Stimulated activated CD8-positive, alpha-beta memory T cell treated with anti-CD3 and anti-CD28 coated beads, Interleukin-15, amount 100 ng/mL, for 24 hours (primary cell): ENCODE results near the gene IRF8.

Experiments used
- DNase-seq: peaks from one replicate; pipeline ENCODE4 v3.0.0-alpha.2; 2020; ENCODE audit warnings: low read depth

IRF8 gene

DNA sequence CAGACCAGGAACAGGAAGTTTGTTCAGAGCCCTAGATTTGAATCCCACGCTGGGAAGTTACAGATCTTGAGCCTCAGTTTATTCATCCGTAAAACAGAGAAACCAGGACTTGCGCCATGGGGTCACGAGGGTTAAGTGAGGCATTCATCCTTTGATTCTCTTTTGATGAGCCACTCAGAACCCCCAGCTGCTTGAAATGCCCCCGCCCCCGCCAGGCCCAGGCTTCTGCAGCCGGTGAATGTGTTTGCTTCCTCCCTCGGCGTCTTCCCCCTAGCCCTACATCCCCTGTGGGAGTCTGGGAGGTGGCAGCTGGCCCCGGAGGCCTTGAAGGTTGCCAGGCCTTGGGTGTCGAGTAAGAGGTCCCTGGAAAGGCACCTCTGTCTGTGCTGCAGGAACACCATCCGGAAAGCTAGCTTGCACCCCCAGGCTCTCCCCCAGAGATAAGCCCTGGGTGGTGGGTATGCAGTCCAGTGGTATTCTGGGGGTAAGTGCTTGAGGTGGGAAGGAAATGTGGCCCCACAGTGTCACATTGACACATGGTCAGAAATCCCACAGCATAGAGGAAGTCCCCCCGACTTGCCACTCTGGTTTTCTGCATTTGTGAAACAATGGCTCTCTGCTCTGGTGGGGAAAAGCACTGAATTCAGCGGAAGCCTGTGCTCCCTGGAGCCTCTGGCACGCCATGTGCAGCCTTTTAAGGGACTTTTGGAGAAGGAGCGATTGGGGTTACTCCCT, 14.9 kb downstream of the IRF8 start:
- no peak for DNase-seq

DNA sequence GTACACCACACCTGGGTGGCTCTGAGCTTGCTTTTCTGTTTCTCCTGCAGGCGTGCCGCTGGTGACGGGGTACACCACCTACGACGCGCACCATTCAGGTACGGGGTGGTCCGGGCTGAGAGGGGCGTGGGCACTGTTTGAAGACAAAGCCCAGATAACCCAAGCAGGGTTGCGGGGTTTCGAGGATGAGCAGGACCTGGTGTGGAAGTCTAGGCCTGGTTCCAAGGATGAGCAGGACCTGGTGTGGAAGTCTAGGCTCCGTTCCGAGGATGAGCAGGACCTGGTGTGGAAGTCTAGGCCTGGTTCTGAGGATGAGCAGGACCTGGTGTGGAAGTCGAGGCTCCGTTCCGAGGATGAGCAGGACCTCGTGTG, 15.4 kb downstream of the IRF8 start:
- no peak for DNase-seq

DNA sequence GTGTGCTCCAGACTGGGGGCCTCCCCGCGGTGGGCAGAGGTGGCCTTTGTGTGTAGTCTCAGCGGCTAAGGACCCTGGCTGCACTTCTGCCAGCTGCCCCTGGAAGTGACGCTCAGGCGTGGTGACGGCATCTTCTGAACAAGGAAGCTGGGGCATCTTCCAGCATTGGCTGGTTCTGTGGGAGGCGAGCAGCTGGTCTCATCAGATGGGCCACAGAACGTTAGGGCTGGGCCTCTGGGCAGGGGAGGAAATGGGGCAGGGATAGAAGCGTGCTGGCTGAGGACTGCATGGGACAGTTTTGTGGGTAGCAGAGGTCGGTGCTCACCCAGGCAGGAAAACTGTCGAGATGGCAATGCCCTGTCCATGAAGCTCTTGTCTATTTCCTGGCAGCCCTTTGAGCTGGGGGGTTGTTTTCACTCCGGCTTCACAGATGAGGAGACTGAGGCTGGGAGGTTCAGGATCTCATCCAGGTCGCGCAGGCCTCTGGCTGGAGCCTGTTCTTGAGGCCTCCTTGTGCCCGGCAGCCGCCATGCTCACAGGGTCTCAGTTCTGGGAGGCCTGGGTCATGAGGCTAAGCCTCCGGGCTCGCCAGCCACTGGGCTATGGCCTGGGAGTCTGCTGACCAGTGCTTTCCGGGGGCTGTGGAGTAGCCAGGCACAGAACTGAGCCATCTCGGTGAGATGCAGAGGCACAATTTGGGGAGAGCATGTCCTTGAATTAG, 16.3 kb downstream of the IRF8 start:
- DNase-seq = no peak

DNA sequence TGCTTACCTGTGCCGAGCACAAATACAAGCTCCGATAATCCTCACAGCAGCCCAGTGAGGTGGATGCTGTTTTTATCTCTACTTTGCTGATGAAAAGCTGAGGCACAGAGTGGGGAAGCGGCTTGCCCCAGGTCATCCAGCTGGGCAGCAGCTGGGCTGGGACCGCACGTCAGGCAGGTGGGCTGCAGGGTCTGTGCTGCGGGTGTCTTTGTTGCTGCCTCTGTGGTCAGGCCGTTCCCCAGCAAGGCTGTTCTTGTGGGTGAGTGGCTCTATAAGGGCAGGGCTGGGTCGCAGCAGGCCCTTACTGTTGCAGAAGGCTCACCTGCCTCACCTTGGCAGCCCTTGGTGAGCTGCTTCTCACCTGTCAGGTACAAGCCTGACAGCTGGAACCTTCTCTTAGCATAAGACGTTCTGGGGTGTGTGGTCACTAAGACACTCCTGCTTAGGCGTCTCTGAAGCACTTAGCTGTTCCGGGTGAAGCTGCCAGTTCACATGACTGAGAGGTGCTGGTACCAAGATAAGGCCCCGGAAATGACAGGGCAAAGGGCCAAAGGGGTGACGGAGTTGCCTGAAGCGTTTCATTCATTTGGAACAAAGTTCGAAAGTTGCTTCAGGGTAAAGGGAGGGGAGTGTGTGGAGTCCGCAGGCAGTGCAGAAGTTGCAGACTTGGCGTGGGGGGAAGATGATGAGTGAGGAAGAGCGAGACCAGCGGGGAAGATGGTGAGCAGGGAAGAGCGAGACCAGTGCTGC, 17.4 kb downstream of the IRF8 start:
- no peak for DNase-seq

DNA sequence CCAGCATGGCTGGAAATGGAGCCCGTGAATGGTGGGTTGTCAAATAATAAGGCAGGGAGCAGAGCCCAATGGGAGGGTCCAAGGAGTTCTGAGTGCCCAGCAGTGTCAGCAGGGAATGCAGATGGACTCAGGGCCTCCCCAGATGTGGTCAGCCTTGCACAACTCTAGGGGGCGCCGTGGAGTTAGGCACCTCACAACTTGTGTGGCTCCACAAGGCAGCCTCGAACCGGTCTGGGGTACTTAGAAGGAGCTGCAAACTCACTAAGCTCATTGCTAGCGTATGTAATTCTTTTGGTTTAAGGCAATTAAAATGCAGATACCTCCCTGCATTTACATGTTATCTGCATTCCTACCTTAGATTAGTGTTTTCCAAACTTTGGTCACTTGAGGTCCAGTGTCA, 18.1 kb downstream of the IRF8 start:
- DNase-seq = no peak

DNA sequence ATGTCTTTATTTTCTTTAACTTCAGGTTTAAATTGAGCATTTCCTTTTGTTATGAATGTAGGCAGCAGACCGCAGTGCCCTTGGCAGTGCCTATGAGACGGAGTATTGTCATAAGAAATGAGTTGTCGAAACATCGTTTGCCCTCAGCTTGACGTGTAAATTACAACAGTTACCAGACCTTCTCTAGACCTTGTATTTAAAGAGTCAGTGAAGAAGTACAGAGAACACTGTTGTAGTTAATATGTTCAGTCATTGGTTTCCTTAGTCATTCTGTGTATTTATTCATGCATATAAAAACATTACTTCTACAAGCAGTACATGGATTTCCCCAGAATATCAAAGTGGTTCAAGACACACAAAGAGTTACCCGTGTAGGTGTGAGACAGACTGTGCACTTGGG, 19.0 kb downstream of the IRF8 start:
- DNase-seq = no peak

DNA sequence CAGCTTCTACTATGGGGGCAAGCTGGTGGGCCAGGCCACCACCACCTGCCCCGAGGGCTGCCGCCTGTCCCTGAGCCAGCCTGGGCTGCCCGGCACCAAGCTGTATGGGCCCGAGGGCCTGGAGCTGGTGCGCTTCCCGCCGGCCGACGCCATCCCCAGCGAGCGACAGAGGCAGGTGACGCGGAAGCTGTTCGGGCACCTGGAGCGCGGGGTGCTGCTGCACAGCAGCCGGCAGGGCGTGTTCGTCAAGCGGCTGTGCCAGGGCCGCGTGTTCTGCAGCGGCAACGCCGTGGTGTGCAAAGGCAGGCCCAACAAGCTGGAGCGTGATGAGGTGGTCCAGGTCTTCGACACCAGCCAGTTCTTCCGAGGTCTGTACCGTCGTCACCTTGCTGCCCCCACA, 19.5 kb downstream of the IRF8 start:
- no peak for DNase-seq

DNA sequence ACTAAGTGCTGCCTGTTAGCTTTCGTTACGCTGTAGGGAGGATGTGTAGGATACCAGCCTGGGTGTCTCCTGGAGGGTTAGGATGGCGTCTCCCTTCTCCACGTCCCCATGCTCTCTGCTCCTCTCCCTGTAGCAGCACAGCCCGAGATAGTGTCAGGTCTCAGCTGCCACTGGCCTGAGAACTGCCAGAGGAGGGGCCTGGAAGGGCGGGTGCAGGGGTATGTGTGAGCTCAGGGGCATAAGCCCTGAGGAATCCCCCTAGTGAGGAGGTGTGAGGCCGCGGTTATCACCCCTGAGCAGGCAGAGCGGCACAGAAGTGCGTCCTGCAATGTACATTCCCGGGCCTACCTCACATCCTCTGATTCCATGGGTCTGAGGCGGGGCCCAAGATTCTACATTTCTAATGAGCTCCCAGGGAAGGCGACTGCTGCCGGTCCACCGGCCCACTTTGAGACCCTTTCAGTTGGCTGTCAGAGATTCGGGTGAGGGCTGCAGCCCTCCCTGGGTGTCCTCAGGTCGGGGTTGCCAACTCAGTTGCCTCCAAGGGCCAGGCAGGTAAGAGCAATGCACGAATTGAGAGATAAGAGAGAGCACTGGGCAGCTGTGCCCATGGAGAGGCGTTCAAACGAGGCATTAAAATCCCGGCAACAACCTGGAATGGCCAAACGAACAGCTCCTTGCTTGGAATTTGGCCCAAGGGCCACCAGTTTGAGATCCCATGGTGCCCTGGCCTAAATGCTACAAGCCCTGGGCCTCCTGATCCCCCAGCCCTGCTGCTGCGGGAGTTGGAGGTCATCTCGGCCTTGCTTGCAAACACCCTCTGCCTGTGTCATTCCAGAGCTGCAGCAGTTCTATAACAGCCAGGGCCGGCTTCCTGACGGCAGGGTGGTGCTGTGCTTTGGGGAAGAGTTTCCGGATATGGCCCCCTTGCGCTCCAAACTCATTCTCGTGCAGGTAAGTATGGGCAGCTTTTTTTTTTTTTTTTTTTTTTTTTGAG, 20.6 kb downstream of the IRF8 start:
- no peak for DNase-seq

DNA sequence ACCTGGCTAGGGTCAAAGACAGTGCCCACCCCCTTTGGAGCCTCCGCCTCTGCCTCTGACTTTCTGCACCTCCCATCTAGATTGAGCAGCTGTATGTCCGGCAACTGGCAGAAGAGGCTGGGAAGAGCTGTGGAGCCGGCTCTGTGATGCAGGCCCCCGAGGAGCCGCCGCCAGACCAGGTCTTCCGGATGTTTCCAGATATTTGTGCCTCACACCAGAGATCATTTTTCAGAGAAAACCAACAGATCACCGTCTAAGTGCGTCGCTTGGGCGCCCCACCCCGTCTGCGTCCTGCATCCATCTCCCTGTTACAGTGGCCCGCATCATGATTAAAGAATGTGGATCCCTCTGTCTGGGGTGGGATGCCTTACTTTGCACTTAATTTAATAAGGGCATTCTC, 22.1 kb downstream of the IRF8 start:
- no peak for DNase-seq

DNA sequence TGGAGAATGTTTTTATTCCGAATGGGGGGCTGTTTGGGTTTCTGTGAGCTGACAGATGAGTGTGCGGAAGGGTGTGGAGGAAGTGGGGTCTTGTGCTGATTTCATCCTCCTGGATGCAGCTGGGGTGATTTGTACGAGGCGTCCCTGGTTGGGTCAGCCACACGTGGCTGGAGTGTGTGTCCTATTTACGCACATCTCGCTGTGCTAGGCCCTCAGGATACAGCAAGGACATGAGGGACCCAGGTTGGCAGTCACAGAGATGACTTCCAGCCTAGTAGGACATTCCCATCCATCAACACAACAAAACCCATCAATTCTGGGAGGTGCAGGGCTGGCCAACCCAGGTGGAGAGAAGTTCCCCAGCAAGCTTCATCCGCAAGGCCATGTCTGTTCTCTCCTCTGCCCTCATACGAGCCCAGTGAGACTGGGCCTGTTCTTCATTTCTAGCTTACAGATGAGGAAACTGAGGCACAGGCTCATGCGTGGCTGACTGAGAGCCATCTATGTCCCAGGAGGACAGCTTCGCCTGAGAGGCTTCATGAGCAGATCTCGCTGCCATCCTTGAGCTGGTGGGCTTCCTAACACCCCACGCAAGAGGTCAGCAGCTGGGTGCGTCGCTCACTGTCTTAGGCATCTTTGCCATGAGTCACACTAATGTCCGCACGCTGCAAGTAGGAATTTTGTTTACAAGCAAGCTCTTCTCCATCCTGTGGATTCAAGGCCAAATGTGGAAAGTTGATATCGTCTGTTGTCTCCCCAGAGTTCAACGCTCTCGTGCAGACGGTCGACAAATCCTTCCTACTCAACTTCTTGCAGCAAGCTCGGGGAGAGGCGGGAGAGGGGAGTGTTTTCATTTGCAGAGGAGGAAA, 24.4 kb downstream of the IRF8 start:
- DNase-seq = no peak

DNA sequence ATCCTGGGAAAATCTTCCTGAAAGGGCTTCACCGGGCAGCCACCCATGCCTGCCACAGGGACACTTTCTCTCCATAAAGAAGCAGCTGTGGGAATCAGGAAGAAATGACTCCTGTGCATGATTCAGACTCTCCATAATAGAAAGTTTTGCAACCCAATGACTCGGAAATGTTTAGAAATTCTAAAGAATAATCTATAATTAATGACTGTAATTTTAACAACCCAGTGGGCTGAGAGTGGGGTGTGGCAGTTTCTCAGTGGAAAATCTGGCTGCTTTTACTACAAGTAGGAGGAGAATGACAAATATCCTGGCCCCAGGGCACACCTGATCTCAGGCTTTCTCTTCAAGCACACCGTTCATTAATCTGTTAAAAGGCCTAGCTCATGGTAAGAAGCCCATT, 25.7 kb downstream of the IRF8 start:
- DNase-seq = no peak

DNA sequence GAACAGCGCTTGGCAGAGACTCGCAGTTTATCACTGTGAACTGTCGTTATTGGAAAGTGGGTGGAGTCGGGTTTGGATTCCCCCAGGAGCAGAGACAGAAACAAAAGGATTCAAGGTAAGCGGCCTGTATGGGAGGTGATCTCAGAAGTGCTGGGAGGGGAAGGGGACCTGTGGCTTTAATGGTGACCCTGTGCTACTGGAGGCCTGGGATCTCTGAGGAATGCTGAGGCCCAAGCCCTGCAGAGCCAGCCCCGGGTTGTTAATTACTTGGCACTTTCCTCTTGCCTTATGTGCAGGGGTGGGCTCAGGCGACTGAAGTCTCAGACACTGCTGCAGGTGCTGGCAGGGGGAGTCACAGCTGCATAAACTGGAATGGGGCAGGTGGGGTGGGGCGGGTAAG, 27.4 kb downstream of the IRF8 start:
- DNase-seq = no peak

DNA sequence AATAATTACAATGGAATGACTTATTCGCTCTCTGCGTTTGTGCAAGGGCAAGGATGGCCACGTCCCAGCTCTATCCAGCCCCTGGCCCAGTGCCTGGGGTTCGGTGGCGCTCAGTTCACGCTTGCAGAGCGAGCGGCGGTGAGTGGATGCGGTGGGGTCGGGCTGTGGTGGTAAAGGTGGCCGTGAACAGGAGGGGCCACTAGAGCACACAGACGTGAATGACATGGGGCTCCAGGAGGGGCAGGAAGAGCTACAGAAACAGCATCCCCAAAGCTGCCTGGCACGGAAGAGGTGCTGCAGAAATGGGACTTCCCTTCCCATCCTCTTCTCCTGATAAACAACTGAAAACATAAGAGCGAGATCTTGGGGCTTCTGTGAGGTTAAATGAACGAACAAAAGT, 28.4 kb downstream of the IRF8 start:
- no peak for DNase-seq

DNA sequence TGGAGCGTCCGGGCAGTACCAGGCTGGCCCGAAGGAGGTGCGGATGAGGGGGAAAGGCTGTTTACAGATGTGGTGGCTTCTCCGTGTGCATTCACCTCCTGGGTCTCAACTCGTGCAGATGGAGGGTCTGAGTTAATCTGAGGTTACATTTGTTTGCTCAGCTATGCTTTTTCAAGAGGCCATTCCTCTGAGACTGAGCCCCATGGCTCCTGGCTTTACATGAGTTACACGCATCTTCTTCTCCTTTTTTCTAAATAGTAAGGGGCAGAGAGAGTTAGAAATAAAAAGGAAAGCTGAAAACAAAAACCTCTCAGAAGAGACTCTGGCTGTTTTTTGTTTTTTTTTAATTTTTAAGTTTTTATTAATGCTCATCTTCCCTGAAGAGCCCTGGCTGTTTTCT, 29.0 kb downstream of the IRF8 start:
- no peak for DNase-seq

DNA sequence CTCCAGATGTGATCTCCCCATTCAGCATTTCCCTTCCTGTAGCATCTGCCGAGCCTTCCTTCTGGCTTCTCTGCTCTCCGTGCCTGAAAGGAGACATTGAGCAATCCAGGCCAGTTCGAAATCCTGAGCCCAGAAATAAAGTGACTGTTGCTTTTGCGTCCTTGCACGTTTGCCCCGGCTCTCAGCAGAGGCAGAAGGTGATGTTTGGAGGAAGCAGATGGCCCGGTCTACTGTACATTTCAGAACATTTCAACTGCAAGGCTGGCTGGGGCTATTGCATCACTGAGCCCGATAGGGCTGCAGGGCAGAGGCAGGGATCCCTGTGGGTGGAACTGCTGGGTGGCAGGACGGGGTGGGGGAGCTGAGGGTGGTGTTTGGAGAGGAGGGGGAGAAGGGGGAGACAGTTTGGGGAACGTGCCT, 29.4 kb downstream of the IRF8 start:
- no peak for DNase-seq

DNA sequence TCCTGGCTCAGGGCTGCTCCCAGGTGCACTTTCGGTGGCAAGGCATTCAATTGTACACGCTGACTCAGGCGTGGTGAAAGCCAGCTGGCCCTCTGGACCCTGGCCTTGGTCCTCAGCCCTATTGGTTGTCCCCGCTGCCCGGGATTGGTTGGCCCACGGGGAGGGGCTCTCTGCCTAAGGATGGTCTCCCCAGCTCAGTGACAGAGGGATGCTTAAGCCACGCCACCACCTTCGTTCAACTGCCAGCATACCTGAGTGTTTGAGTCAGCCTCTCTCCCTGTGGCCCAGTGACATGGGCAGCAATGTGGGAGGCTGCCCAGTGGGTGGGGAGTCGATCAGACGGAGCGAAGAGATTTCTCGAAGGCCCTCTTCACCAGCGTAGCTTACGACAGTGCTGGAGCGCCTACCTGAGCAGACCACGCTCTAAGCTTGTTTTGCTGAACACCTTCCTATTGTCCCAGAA, 30.3 kb downstream of the IRF8 start:
- DNase-seq = no peak

DNA sequence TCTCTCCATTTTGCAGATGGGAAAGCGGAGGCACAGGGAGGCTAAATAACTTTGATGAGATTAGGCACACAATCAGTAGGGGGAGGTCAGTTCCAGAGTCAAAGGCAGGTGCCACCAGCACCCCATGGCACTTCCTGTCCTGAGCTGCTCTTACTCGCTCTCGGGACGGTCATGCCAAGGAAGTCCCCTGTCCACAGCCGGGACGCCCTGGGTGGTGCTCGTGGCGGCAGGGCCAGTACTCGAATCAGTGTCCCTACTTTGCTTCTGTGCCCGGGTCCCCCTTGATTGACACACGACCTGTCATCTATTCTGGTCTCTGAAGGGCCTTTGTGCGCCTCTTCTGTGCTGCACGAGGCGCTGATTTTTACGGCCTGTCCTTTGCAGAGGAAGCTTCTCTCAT, 31.3 kb downstream of the IRF8 start:
- DNase-seq = no peak

DNA sequence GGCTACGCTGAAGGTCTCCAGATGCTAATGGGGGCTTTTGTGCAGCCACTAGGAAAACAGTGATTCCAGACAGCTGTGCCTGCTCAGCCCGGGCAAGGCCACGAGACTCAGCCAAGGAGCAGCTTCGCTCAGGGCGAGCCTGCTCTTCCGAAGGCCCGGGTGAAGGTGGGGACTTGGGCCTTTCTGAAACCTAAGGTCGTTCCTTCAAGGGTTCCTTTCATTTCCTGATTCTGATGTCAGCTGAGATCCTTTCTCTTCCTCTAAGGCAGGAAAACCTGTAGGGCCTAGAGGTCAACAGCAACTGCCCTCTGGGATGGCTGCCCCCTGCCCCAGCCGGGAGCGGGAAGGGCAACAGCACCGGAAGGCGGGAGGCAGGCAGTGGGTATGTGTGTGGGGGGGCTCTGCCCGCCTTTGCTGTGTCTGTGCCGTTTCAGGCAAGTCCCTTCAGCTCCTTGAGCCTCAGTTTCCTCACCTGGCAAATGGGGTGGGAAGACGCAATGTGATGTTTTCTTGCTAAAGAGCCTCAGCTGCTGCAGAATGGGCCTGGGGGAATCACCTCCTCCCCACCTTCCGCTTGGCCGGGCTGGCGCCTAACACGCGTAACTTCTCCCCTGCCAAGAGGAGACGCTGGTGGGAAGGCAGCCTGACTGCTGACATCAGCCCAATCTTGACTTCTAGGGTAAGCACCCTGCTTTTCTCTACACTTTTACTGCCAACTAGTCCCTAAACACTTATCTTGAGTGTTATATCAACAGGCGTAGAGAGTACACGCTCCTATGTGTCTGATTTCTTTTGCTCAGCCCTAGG, 32.8 kb downstream of the IRF8 start:
- DNase-seq = no peak

DNA sequence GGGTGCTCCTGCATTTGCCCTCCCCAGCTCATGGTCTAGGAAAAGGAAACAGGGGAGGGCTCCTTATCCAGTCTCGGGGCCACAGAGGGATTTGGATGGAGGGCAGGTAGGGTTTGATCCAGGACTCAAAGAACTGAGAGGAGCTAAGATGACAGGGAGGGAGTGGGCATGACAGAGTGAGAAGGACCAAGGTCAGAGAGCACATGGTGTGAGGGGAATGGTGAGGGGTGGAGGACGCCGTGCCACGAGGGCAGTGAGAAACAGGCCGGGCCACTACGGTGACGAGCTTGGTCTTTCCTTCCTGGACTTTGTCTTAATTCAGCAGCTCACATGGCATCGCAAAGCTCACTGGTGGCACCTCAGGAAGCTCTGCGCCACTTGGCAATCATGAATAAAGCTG, 35.2 kb downstream of the IRF8 start:
- no peak for DNase-seq

DNA sequence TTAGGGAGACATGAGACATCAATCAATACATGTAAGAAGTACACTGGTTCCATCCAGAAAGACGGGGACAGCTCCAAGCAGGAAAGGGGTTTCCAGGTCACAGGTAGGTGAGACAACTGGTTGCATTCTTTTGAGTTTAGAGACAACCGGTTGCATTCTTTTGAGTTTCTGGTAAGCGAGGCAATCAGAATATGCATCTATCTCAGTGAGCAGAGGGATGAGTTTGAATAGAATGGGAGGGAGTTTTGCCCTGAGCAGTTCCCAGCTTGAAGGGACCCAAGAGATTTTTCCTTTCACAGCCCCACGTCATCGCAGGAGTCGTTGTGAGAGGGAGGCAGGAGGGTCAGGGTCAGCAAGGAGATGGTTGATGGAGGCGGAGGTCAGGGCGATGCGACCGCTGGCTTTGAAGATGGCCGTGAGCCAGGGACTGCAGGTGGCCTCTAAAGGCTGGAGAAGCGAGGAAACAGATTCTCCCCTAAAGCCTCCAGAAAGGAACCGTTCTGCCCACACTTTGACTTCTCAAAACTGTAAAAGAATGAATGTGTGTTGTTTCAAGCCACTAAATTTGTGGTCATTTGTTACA, 36.5 kb downstream of the IRF8 start:
- DNase-seq = no peak
